SK-N-SH treated with all-trans-retinoic acid at 6 μM for 48 hours (cell line): ENCODE data around the gene JPT2.
A peak's percentile ranks its signal among the peaks of the same experiment; 100 is the strongest.

Experiments used
- ATAC-seq: fragments of 200-7000 bp; cut with Tn5 transposase; 3 replicates; pipeline ENCODE4 v1.9.1; 2020; ENCODE audit warnings: mild to moderate bottlenecking, moderate library complexity
- ARNTL ChIP-seq: fragments of 450-650 bp; formaldehyde crosslinking; IDR thresholded peaks from 2 replicates; pipeline ENCODE4 v1.5.0; 2020; ENCODE audit warnings: low read depth, mild to moderate bottlenecking, moderate library complexity, borderline replicate concordance
- BACH2 ChIP-seq: fragments of 250-450 bp; sonication (Bioruptor Pico); IDR thresholded peaks from 2 replicates; pipeline ENCODE4 v1.9.0; 2021; ENCODE audit warnings: mild to moderate bottlenecking, borderline replicate concordance
- ESRRG ChIP-seq: fragments of 250-450 bp; sonication (Bioruptor Pico); IDR thresholded peaks from 2 replicates; pipeline ENCODE4 v1.6.1; 2021; ENCODE audit warnings: mild to moderate bottlenecking
- GLIS3 ChIP-seq: fragments of 250-450 bp; sonication (Bioruptor Pico); IDR thresholded peaks from 2 replicates; pipeline ENCODE4 v1.5.0; 2020; ENCODE audit warnings: mild to moderate bottlenecking, moderate library complexity
- ISL1 ChIP-seq: fragments of 250-450 bp; sonication (Bioruptor Pico); IDR thresholded peaks from 2 replicates; pipeline ENCODE4 v2.1.2; 2022; ENCODE audit warnings: mild to moderate bottlenecking, moderate library complexity
- OSR1 ChIP-seq: fragments of 250-450 bp; sonication (Bioruptor Pico); IDR thresholded peaks from 2 replicates; pipeline ENCODE4 v1.8.0; 2022; ENCODE audit warnings: moderate library complexity, mild to moderate bottlenecking, inconsistent platforms
- PPARA ChIP-seq: fragments of 250-450 bp; sonication (Bioruptor Pico); IDR thresholded peaks from 2 replicates; pipeline ENCODE4 v1.5.0; 2020; ENCODE audit warnings: mild to moderate bottlenecking, borderline replicate concordance
- RARB ChIP-seq: fragments of 250-450 bp; sonication (Bioruptor Pico); IDR thresholded peaks from 2 replicates; pipeline ENCODE4 v1.8.0; 2021; ENCODE audit warnings: mild to moderate bottlenecking, moderate library complexity
- SNAI2 ChIP-seq: fragments of 250-450 bp; sonication (Bioruptor Pico); IDR thresholded peaks from 2 replicates; pipeline ENCODE4 v1.5.0; 2020; ENCODE audit warnings: mild to moderate bottlenecking, moderate library complexity
- TCF4 ChIP-seq: fragments of 250-450 bp; sonication (Bioruptor Pico); IDR thresholded peaks from 2 replicates; pipeline ENCODE4 v1.8.0; 2021; ENCODE audit warnings: mild to moderate bottlenecking, moderate library complexity, borderline replicate concordance
- TOX ChIP-seq: fragments of 250-450 bp; sonication (Bioruptor Pico); IDR thresholded peaks from 2 replicates; pipeline ENCODE4 v1.8.0; 2021; ENCODE audit warnings: mild to moderate bottlenecking, moderate library complexity, borderline replicate concordance
- ZC3H10 ChIP-seq: fragments of 250-450 bp; sonication (Bioruptor Pico); IDR thresholded peaks from 2 replicates; pipeline ENCODE4 v1.5.1; 2021; ENCODE audit warnings: mild to moderate bottlenecking, moderate library complexity
- ZFP30 ChIP-seq: fragments of 450-650 bp; formaldehyde crosslinking; IDR thresholded peaks from 2 replicates; pipeline ENCODE4 v1.5.0; 2022; ENCODE audit warnings: mild to moderate bottlenecking, moderate library complexity
- ZNF565 ChIP-seq: fragments of 450-650 bp; formaldehyde crosslinking; conservative IDR thresholded peaks from 2 replicates; pipeline ENCODE4 v1.5.0; 2020; ENCODE audit warnings: low read depth, mild to moderate bottlenecking, moderate library complexity
- ZNF70 ChIP-seq: fragments of 450-650 bp; formaldehyde crosslinking; IDR thresholded peaks from 2 replicates; pipeline ENCODE4 v1.5.0; 2020; ENCODE audit warnings: mild to moderate bottlenecking, moderate library complexity
- ZNF8 ChIP-seq: fragments of 450-650 bp; formaldehyde crosslinking; IDR thresholded peaks from 2 replicates; pipeline ENCODE4 v1.5.0; 2020; ENCODE audit warnings: mild to moderate bottlenecking, moderate library complexity
- TF ChIP-seq, protein P1 (sequence below): fragments of 250-450 bp; sonication (Bioruptor Pico); IDR thresholded peaks from 2 replicates; pipeline ENCODE4 v1.5.0; 2020; ENCODE audit warnings: mild to moderate bottlenecking, moderate library complexity
- TF ChIP-seq, protein P2 (sequence below): fragments of 250-450 bp; sonication (Bioruptor Pico); IDR thresholded peaks from 2 replicates; pipeline ENCODE4 v1.5.1; 2020; ENCODE audit warnings: low read depth, mild to moderate bottlenecking, moderate library complexity
- TF ChIP-seq, protein P3 (sequence below): fragments of 250-450 bp; sonication (Bioruptor Pico); IDR thresholded peaks from 2 replicates; pipeline ENCODE4 v1.5.1; 2021; ENCODE audit warnings: mild to moderate bottlenecking, moderate library complexity

The JPT2 gene

DNA sequence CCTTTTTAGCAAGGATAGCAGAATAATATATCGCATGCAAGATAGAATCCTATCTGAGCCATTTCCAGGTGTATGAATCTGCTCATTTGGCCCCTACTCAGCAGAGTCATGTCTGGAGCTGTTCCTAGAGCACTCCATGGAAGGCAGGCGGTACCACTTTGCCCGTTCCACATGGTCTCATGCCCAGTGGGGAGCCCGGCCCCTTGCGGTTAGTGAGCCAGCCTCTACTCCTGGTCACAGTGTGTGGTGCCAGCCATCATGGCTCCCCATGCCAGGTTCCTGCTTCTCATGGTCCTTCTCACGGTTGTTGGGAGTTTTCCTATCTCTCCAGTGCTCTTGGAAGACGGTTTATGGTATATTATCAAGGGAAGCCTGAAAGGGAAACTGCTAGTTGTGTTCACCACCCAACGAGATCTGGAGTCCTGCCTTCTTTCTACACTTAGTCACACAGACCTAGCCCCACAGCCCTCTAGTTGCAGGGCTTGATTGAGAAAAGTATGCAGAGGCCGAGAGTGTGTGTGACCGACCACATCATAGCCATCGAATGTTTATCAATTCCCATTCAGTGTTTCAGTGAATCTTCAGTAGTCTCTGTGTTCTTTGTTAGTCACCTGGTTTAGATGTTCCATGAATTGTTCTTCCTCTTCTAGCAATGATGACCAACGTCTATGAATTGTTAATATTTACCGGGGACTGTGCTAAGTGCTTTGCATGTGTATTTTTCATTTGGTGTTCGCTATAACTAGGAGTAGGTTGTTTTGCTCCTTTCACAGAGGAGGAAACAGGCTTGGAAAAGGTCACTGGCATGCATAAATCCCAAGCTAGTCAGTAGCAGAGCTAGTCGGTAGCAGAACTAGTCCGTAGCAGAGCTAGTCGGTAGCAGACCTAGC, 9.6 kb downstream of the JPT2 start (continued):
- TF ChIP-seq, protein P1, sequence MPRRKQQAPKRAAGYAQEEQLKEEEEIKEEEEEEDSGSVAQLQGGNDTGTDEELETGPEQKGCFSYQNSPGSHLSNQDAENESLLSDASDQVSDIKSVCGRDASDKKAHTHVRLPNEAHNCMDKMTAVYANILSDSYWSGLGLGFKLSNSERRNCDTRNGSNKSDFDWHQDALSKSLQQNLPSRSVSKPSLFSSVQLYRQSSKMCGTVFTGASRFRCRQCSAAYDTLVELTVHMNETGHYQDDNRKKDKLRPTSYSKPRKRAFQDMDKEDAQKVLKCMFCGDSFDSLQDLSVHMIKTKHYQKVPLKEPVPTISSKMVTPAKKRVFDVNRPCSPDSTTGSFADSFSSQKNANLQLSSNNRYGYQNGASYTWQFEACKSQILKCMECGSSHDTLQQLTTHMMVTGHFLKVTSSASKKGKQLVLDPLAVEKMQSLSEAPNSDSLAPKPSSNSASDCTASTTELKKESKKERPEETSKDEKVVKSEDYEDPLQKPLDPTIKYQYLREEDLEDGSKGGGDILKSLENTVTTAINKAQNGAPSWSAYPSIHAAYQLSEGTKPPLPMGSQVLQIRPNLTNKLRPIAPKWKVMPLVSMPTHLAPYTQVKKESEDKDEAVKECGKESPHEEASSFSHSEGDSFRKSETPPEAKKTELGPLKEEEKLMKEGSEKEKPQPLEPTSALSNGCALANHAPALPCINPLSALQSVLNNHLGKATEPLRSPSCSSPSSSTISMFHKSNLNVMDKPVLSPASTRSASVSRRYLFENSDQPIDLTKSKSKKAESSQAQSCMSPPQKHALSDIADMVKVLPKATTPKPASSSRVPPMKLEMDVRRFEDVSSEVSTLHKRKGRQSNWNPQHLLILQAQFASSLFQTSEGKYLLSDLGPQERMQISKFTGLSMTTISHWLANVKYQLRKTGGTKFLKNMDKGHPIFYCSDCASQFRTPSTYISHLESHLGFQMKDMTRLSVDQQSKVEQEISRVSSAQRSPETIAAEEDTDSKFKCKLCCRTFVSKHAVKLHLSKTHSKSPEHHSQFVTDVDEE (CRISPR knock-in tag): no peak
- TF ChIP-seq ISL1 (CRISPR knock-in tag): no peak
- no peak for TF ChIP-seq ZNF70 (CRISPR knock-in tag)

DNA sequence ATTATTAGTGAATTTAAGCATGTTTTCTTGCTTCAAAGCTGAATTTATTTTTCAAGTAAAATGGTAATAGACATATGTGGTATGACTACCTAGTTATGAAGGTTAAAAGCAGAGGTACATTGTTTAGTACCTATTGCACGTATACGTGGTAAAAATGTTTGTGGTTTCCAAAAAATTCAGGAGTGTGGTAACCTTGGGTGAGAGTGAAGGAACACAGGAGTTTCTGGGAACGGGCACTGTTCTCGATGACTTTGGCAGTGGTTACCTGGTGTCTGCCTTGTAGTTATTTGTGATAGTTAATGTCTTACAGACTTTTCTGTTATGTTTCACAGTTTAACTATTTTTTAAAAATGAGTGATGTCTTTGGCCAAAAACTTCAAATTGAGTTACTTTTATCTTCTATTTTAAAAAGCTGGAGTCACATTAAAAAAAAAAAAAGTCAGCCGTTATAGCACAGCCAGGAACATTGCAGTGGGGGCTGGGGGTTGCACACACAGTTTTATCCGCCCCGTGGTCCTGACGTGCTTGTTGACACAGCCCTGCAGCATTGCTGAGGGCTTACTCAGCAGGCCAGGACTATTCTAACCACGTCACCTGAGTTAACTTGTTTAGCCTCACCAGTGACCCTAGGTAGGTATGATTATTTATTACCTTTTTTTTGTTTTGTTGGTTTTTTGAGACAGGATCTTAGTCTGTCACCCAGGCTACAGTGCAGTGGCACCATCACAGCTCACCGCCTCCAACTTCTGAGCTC, 10.9 kb downstream of the JPT2 start:
- TF ChIP-seq OSR1: no peak
- no peak for TF ChIP-seq TOX (CRISPR knock-in tag)
- peak; percentile 43; the same call in 2 of the 3 replicates for ATAC-seq

DNA sequence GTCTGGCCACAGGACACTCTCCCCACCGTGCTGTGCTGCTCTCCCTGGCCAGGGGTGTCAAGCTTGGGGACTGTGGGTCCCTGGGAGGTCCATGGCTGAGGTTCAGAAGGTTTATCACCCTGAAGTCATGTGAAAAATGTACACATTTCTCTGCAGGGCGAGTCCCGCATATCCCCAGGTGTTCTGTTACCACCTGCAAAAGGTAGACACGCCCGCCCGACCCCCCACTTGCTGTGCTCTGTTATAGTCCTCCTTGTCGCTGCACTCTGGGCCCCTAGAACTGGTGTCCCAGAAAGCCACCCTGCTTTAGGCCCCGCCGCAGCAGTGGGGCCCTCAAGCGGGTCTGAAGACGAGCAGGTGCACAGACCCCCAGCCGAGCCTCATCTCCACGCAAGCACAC, 11.8 kb downstream of the JPT2 start:
- no peak for ATAC-seq
- no peak for TF ChIP-seq ESRRG (CRISPR knock-in tag)
- no peak for TF ChIP-seq GLIS3
- no peak for TF ChIP-seq TCF4 (CRISPR knock-in tag)
- TF ChIP-seq PPARA (CRISPR knock-in tag): no peak
- no peak for TF ChIP-seq ZNF565 (CRISPR knock-in tag)
- no peak for TF ChIP-seq ISL1 (CRISPR knock-in tag)
- no peak for TF ChIP-seq BACH2 (CRISPR knock-in tag)
- no peak for TF ChIP-seq RARB (CRISPR knock-in tag)
- TF ChIP-seq ZNF8 (CRISPR knock-in tag): no peak
- TF ChIP-seq ARNTL (CRISPR knock-in tag): no peak
- TF ChIP-seq OSR1: no peak
- no peak for TF ChIP-seq SNAI2 (CRISPR knock-in tag)
- TF ChIP-seq, protein P2, sequence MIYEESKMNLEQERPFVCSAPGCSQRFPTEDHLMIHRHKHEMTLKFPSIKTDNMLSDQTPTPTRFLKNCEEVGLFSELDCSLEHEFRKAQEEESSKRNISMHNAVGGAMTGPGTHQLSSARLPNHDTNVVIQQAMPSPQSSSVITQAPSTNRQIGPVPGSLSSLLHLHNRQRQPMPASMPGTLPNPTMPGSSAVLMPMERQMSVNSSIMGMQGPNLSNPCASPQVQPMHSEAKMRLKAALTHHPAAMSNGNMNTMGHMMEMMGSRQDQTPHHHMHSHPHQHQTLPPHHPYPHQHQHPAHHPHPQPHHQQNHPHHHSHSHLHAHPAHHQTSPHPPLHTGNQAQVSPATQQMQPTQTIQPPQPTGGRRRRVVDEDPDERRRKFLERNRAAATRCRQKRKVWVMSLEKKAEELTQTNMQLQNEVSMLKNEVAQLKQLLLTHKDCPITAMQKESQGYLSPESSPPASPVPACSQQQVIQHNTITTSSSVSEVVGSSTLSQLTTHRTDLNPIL (CRISPR knock-in tag): no peak
- TF ChIP-seq ZFP30 (CRISPR knock-in tag): no peak

DNA sequence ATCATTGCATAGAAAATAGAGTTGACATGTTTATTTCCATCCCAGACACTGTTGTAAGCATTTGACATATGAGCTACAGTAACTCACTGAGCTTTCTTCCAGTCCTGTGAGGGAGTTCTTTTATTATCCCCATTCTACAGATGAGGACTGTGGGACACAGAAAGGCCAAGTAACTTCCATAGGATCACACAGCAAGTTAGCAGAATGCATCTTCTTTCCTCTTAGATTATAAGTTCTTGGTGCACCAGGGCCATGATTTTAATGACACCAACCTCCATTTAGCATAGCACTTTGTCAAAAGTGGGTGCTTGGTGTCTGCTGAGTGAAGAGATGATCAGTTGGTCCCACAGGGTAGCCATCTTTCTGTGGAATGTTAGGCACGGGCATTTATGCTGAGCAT, 12.7 kb downstream of the JPT2 start:
- TF ChIP-seq, protein P3, sequence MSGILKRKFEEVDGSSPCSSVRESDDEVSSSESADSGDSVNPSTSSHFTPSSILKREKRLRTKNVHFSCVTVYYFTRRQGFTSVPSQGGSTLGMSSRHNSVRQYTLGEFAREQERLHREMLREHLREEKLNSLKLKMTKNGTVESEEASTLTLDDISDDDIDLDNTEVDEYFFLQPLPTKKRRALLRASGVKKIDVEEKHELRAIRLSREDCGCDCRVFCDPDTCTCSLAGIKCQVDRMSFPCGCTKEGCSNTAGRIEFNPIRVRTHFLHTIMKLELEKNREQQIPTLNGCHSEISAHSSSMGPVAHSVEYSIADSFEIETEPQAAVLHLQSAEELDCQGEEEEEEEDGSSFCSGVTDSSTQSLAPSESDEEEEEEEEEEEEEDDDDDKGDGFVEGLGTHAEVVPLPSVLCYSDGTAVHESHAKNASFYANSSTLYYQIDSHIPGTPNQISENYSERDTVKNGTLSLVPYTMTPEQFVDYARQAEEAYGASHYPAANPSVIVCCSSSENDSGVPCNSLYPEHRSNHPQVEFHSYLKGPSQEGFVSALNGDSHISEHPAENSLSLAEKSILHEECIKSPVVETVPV (CRISPR knock-in tag): no peak
- TF ChIP-seq RARB (CRISPR knock-in tag) (no peak), ISL1 (CRISPR knock-in tag) (no peak), ZFP30 (CRISPR knock-in tag) (no peak), GLIS3 (no peak), PPARA (CRISPR knock-in tag) (no peak), ZNF8 (CRISPR knock-in tag) (no peak), ZC3H10 (CRISPR knock-in tag) (no peak), ARNTL (CRISPR knock-in tag) (no peak), ESRRG (CRISPR knock-in tag) (no peak), TCF4 (CRISPR knock-in tag) (no peak), ZNF70 (CRISPR knock-in tag) (no peak)
- TF ChIP-seq, protein P1 (CRISPR knock-in tag): no peak
- ATAC-seq: no peak
